Upper lobe of left lung (tissue), 4 donors: ENCODE measurements around the gene PALLD.

ENCODE experiments used
- CTCF ChIP-seq, 6 experiments: fragments of 450-650 bp in 4 of 6; fragments of 200-600 bp in 2 of 6; sonication (generic) in 2 of 6; IDR thresholded peaks; one replicate each; pipeline ENCODE4 v1.5.1; 2016 to 2019; ENCODE audit warnings: antibody characterized with exemption in 6 of 6
- POLR2A ChIP-seq, 4 donors: fragments of 450-650 bp; IDR thresholded peaks; one replicate each; pipeline ENCODE4 v1.5.1; 2016 to 2017; ENCODE audit warnings: antibody characterized with exemption in 4 of 4, mild to moderate bottlenecking in 2 of 4
- POLR2AphosphoS5 ChIP-seq, 2 donors: sonication (generic); formaldehyde crosslinking; IDR thresholded peaks; one replicate each; pipeline ENCODE4 v1.5.1; 2017; ENCODE audit warnings: antibody characterized with exemption in 2 of 2

GRCh38 chr4:168737806-168738172, 240.9 kb downstream of the PALLD start:
- TF ChIP-seq POLR2AphosphoS5 (IDR thresholded peaks at IDR 0.05) (no peak), CTCF (IDR thresholded peaks at IDR 0.05) (no peak), POLR2A (IDR thresholded peaks at IDR 0.05) (no peak)
